Esophagus squamous epithelium (tissue), 4 donors: ENCODE results near the gene RASL11A.

Experiments used
- POLR2A ChIP-seq, 4 donors: fragments of 450-650 bp; IDR thresholded peaks; one replicate each; pipeline ENCODE4 v1.6.1; 2017; ENCODE audit warnings: antibody characterized with exemption in 4 of 4, mild to moderate bottlenecking in 4 of 4, moderate library complexity in 3 of 4
- TF ChIP-seq, protein P1 (sequence below), 6 experiments: fragments of 450-650 bp in 4 of 6; fragments of 200-600 bp in 2 of 6; sonication (generic) in 2 of 6; IDR thresholded peaks; one replicate each; pipeline ENCODE4 v1.5.1; 2016 to 2019; ENCODE audit warnings: antibody characterized with exemption in 6 of 6, mild to moderate bottlenecking in 4 of 6, moderate library complexity in 4 of 6

DNA sequence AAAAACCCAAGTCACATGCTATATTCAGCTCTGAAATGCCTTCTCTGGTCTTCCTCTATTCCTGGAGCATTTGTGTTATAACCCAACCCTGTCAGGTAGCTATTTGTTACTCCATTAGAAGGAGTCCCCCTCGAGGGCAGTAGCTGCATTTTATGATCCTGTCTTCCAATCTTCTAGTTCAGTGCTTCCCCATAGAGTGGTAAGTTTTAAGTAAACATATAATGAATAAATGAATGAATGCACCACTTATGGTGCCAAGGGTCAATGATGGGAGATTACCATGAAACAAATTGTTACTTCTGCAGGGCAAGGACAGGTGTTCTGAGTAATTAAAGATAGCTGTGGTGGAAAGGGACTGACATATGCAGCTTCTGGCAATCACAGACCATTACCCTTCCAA is 4.0 kb downstream of the RASL11A start:
- TF ChIP-seq POLR2A (IDR thresholded peaks at IDR 0.05) = no peak
- TF ChIP-seq, protein P1, sequence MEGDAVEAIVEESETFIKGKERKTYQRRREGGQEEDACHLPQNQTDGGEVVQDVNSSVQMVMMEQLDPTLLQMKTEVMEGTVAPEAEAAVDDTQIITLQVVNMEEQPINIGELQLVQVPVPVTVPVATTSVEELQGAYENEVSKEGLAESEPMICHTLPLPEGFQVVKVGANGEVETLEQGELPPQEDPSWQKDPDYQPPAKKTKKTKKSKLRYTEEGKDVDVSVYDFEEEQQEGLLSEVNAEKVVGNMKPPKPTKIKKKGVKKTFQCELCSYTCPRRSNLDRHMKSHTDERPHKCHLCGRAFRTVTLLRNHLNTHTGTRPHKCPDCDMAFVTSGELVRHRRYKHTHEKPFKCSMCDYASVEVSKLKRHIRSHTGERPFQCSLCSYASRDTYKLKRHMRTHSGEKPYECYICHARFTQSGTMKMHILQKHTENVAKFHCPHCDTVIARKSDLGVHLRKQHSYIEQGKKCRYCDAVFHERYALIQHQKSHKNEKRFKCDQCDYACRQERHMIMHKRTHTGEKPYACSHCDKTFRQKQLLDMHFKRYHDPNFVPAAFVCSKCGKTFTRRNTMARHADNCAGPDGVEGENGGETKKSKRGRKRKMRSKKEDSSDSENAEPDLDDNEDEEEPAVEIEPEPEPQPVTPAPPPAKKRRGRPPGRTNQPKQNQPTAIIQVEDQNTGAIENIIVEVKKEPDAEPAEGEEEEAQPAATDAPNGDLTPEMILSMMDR (IDR thresholded peaks at IDR 0.05) = no peak
